Thyroid gland (tissue), 4 donors: ENCODE measurements around the gene RGS13.

Experiments
- POLR2A ChIP-seq, 2 donors: fragments of 450-650 bp; IDR thresholded peaks; one replicate each; pipeline ENCODE4 v1.6.1; 2017; ENCODE audit warnings: antibody characterized with exemption in 2 of 2, mild to moderate bottlenecking in 2 of 2, moderate library complexity in 1 of 2
- TF ChIP-seq, protein P1 (sequence below), 6 experiments: fragments of 200-600 bp in 3 of 6; fragments of 450-650 bp in 3 of 6; sonication (generic) in 3 of 6; IDR thresholded peaks; one replicate each; pipeline ENCODE4 v1.5.1; 2016 to 2019; ENCODE audit warnings: antibody characterized with exemption in 6 of 6, mild to moderate bottlenecking in 2 of 6, inconsistent platforms in 1 of 6, moderate library complexity in 1 of 6

DNA sequence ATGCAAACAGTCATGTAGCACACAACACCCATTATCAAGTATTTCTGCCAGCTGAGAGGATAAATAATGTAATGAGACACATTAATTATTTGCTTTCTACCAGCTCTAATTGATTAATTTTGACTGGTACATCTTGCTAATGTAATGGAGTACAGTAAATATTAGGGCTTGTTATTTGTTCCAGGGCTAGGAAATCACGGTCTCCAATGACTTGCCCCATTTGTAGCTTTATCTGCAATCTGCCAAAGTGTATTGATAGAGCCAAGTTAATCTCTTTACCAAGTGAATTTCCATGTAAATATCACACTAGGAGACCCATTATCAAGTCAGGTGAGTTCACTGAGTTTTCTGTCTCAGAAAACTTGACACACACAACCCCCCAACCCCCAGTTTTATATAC, 55.1 kb downstream of the RGS13 start:
- TF ChIP-seq, protein P1, sequence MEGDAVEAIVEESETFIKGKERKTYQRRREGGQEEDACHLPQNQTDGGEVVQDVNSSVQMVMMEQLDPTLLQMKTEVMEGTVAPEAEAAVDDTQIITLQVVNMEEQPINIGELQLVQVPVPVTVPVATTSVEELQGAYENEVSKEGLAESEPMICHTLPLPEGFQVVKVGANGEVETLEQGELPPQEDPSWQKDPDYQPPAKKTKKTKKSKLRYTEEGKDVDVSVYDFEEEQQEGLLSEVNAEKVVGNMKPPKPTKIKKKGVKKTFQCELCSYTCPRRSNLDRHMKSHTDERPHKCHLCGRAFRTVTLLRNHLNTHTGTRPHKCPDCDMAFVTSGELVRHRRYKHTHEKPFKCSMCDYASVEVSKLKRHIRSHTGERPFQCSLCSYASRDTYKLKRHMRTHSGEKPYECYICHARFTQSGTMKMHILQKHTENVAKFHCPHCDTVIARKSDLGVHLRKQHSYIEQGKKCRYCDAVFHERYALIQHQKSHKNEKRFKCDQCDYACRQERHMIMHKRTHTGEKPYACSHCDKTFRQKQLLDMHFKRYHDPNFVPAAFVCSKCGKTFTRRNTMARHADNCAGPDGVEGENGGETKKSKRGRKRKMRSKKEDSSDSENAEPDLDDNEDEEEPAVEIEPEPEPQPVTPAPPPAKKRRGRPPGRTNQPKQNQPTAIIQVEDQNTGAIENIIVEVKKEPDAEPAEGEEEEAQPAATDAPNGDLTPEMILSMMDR (IDR thresholded peaks at IDR 0.05): no peak
- no peak for TF ChIP-seq POLR2A (IDR thresholded peaks at IDR 0.05)
